SW 1271 (cell line): ENCODE data around the gene PROP1.
"Not testable (repeated sequence)": the region's sequence is repeated elsewhere in the genome, so short reads cannot be mapped to it uniquely, and the experiment has no call there.

Experiments
- DNase-seq, 2 experiments: peaks; one replicate each; lab custom pipeline; 2025; lab: John Stamatoyannopoulos, UW

Gene PROP1

DNA sequence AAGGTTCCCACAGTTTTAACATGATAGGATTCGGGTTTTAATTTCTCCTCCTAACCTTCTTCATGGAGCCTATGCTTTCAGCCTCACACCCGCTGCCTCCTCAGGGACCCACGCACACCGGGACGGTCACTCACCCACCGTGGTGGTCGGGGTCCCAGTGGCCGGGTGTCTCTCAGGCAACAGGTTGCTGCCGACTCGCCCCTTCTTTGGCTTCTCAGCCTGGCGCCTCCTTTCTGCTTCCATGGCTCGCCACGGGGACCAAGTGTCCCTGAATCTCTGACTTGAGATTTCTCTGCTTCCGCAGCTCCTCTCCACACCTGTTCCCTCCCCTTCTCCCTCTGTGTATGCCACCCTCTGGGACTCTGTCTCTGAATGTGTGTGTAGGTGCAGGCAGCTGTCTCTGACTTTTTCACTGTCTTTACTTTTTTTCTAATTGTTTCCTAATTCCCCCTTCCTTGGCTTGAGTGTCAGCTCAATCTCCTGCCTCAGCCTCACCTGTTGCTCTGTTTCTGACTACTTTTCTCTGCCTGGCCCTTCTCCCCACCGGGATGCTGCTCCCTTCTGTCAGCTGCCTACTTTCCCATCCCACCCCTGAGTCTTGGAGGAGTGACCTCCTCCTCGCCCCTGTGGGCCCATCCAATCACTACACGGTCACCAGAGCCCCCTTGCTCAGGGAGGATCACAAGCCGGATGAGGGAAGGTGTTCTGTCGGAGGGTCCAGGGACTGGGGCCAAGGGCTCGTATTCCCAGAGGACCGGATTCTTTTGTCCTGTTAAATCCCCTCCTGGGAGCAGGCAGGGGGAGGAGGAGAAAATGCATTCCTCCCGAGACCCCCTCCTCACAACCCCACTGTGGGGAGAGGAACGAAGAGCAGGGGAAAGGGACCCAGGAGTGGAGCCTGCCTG, at the start of gene PROP1:
Gene PROP1, minus strand, starts transcription at position 552 of the 905 bp plus-strand sequence. Its CDS starts 309 bp downstream, at position 243.
- no peak for DNase-seq

DNA sequence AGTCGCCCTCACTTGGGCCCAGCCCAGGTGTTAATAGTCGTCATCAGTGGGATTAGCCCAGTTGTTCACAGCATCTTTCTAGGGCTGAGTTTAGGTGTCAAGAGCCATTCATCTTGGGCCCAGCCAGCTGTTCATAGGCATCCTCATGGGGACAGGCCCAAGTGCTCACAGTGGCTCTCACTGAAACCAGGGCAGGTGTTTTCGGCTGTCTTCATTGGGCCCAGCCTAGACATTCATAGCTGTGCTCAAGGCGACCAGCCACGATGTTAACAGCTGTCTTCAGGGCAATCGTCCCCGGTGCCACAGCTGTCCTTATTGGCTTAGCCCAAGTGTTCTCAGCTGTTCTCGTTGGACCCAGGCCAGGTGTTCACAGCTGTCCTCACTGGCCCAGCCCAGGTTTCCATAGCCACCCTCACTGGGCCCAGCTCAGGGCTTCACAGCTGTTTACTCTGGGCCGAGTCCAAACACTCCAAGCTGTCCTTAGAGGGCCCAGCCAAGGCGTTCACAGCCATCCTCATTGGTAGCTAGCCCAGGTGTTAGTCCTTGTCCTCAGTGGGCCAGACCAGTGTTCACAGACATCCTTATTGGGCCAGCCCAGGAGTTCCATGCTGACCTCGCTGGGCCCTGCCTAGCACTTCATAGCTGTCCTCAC, 23.5 kb upstream of the PROP1 start:
- not testable (repeated sequence) for DNase-seq

DNA sequence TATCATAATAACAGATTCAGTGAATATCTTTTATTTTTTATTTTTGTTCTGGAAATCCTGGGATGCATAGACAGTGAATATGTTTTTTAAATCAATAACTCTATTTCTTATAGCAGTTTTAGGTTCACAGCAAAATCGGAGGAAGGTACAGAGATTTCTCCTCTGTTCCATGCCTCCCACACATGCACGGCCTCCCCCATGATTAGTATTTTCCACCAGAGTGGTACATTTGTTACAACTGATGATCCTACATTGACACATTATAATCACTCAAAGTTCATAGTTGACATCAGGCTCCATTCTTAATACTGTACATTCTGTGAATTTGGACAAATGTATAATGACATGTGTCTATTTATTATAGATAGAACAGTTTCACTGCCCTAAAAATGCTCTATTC, 16.7 kb upstream of the PROP1 start:
- DNase-seq, result not testable (repeated sequence)

DNA sequence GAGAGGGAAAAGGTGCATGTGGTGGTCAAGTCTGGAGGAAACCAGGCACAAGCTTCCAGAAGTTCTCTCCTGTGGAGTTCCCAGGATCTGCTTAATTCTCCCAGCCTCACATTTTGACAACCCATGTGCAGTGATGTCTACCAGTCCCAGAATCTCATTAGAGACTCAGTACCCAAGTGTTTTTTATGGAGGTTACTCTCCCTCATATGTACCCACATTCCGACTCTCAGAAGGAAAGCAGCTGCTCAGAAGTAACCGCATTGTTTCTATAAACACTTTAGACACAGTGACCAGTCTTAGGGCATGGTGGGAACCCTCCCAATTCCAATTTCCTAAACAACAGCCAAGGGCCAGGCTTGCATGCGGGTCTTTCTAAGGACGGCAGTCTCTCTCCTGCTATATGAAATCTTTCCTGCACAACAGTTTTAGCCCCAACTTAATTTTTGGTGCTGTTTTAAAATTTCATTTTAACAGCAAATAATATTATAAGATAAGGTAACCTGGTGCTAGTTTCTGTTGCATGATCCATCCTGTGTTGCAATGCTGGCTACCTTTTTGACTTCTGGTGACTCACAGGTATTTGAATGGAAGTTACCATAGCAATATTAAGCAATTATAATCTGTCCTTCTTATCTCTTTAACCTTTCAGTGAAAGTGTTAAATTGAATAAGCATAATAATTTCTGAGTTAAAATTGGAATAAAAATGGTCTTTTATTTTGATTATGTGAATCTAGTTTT, 15.9 kb upstream of the PROP1 start:
- DNase-seq, result not testable (repeated sequence)

DNA sequence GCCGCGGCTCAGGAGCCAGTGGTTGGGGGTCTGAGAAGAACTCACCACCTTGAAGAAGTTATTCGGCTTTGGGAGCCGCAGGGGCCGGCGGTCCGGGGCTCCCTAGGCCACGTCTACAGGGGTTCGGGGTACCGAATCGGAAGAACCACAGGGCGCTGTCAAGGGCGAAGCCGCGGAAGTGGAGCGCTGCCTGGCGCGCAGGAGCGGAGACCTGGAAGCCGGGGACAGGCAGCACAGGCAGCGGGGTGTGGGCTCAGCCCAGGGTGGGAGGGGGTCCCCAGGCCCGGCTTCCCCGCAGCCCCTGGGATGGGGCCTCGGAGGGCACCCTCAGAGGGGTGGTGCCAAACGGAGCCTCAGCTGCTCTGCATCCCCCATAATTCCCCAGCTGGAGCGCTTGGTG, 11.2 kb upstream of the PROP1 start:
- DNase-seq, result not testable (repeated sequence)

DNA sequence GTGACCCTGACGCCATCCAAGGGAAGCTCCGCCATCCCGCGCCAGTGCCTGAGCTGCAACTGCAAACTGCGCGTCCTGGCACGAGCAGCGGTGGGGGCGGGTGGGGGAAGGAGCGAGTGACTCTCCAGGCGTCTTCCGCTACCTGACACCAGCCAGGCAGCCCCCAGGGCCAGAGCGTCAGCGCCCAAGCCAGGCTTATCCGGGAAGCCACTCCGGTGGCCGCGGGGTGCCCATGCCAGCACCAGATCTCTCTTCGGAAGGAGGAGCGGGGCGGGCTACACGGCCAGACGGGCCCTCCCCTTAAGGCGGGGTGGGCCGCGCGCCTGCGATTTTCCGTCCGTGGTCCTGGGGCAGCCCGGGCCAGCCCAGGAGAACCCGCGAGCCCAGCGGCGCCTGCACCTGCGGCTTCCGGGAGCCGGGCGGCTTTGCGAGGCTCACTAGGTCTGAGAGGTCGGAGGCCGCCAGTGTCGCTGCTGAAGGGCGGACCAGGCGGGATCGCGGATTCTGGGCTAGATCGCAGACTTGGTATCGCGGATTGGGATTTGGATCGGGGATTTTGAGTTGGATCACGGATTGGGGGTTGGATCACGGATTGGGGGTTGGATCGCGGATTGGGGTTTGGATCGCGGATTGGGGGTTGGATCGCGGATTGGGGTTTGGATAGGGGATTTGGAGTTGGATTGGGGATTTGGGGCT, 10.6 kb upstream of the PROP1 start:
- DNase-seq, result peak in 1 of 2 experiments; percentile 39

DNA sequence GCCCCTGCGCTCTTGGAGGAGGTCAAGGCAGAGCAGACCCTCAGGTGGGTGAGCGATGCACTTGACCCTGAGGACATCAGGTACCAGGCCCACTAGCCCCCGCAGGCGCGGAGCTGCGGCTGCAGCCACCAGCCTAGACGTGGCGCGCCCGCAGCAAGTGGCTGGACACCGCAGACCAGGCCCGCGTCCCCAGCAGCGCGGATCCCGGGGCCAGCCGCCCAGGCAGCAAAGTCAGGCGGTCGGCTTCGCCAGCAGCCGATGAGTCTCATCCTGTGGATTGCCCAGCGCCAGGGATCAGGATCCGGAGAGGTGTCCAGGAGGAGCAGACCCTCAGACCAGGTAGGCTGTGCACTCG, 10.1 kb upstream of the PROP1 start:
- DNase-seq, result not testable (repeated sequence)

DNA sequence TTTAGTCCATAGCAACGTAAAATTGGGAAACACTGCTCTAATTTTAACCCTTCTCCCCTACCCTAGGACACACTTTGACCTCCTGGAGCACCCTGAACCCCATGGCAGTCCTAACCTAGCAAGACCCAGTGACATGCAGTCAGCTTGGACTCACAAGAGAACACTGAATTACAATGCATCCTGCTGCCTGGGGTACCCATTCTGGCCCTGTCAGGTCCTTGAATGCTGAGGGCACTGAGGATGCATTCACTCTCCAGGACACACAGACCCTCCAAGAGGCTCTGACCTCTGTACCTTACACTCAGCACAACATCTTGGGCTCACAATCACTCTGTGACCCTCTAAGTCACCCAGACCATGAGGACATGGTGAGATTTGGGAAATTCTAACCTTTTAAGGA, 1.8 kb upstream of the PROP1 start:
- DNase-seq, result no peak

DNA sequence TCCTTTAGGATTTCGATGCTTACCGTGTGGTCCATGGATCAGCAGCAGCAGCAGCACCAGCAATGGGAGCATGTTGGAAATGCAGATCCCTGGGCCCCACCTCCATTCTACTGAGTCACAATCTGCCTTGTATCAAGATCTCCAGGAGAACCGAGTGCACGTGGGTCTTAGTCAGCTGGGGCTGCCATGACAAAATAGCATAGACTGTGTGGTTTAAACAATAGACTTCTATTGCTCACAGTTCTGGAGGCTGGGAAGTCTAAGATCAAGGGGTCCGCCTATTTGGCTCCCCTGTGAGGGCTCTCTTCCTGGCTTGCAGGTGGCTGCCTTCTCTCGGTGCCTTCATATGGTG, 1.3 kb upstream of the PROP1 start:
- DNase-seq, result no peak

DNA sequence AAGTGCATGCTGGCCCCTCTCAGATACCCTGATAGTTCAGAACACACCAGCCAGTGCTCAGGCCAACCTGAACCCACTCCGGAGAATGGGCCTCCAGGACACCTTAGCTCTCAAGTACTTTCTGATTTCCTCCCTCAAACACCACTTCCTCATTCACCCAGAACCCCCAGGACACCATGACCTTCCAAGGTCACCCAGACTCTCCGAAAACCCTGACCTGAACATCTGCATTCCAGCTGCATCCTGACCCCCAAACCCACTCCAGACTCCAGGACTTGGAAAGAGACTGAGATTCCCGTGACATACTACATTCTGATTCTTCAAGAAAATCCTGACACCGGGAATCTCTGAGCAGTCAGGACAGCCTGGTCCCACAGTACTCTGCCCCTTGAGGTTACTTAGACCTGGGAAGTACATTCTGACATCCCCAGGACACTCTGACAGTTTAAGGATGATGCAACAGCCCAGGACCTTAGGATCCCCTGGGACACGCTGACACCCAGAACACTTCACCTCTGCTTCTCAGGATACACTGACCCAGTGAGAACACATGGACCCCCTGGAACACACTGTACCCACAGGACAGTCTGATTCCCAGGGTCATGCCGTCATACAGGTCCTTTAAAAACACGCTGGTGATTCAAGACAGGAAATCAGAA, 747 bp upstream of the PROP1 start:
- no peak for DNase-seq

DNA sequence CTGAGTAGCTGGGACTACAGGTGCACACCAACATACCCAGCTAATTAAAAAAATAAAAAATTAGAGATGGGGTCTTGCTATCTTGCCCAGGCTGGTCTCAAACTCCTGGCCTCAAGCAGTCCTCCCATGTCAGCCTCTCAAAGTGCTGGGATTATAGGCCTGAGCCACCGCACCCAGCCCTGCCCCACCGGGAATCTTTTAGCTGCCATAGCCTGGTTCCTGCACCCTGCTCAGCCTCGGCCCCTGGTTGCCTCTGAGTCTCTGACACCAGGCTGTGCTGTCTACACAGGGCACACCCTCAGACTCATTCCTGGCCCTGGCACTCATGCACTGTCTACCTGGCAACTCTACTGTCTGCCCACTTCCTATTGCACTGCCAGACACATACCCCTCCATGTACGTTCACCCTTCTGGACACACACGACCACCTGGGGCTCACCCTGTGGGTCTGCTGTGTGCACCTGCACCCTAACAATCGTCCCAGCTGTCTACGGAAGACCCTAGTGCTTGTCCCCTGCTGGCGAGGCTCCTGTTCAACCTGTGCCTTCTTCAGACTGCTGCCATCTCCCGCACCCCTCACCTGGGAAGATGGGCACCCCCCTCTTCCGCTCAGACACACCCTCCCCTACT, 1.4 kb downstream of the PROP1 start:
- no peak for DNase-seq

DNA sequence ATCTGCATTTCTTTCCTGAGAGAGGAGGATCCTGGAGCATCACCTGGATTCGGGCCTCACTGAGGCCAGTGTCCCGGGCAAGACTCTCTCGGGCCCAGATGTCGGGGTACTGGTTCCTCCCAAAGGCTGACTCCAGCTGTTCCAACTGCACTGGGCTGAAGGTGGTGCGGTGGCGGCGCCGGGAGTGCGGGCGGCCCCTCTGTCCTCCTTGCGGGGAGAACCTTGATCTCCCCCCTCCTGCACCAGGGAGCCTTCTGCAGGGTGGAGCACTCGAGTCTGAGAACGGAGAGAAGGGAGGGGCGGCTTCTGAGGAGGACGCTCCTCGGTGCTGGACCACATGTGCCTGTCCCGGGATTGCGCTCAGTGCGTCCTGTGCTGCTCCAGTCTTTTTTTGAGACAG, 2.0 kb downstream of the PROP1 start:
- DNase-seq, result no peak

DNA sequence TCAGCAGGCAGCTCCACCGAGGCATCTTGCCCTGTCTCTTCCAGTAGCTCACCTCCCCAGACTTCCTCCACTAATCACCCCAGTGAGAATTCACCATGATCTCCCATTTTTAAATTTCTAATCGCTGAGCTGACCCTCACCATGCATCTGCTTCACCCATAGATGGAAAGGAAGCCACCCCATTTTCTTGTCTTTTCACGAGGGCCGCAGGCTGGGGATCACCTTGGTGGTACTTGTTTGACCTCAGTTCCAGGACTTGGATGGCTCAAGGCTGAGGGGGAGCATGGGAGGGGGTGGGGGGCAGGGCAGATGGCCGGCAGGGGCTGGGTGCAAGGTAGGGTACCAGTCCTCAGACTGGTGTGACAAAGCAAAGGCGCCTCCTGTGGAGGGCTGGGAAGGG, 3.6 kb downstream of the PROP1 start:
- DNase-seq, result no peak

DNA sequence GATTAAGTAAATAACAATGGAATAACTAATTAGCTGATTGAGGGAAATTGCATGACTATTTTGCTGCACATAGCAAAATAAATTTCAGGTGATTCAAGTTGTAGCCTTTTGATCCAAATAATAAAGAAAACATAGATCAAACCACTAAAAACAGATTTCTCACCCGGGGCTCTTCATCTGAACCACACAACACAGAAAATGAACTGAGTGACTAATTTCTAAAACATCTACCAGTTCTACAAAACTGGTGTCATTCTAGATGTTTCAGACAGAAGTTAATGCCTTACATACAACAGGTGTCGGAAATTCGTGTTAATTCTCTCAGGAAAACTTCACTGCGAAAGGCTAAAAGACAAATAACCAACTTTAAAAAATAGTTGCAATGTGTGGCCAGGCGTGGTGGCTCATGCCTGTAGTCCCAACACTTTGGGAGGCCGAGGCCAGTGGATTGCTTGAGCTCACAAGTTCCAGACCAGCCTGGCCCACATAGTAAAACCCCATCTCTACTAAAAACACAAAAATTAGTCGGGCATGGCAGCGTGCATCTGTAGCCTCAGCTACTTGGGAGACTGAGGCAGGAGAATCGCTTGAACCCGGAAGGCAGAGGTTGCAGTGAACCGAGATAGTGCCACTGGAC, 6.9 kb downstream of the PROP1 start:
- no peak for DNase-seq

DNA sequence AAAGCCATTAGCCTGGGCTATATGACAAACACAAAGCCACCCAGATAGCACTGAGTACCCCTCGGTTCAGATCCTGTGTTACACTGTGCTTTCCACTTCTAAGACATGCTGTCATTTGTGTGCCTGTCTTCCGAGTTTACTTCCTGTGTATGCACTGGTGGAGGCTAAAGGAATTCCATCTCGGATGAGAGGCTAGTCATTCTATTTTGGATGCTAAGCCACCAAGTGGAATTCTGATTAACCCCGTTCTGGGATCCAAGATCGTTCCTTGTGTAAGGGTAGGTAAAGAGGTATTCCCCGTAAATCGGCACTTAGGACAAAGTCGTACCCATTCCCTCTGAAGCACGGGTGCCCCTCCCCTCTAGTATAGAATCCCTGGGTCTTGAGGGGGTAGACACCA, 8.7 kb downstream of the PROP1 start:
- DNase-seq, result no peak

DNA sequence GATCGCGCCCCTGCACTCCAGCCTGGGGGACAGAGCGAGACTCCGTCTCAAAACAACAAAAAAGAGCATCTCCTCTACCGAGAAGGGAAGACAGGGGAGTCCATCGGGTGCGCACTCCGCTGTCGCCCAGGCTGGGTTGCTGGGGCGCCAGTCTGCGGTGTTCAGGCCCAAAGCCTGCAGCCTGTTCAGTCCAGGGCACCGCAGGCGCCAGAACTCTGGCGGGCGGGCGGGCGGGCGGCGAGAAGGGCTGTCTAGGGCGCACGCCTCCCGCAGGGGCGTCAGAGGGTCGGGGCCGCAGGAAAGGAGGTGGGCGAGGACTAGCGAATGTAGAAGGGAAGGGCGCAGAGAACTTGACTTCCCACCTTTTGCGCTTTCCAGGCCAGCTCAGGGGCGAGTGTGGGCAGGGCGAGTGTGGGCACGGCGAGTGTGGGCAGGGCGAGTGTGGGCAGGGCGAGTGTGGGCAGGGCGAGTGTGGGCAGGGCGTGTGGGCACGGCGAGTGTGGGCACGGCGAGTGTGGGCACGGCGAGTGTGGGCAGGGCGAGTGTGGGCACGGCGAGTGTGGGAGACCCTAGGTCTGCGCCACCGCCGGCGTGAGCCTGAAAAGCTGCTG, 10.5 kb downstream of the PROP1 start:
- no peak for DNase-seq

DNA sequence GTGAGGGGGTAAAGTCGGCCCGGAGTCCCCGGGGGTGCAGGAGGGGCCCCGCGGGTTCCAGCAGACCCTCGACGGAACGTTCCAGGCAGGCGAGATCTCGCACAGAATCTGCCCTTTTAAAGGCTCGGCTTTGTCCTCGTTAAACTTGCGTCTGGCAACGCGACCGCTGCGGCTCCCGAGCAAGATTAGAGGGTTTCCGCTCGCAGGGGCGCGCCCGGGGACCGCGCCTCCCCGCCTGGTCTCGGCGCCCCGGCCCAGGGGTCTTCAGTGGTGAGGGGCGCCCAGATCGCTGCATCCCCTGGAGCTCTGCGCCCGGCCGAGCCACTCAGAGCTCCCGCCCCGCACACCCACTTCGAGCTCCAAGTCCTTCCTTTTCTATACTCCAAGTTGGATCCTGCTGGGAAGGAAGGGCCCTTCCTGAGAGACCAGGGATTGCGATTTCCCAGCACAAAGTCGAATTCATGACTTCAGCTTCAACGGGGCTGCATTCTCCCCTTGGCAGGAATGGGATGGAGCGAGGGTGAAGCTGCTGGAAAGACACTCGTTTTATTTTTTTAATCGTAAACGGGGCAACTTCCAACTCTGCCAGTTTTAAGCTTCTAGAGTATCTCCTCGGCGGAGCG, 11.3 kb downstream of the PROP1 start:
- DNase-seq, result no peak

DNA sequence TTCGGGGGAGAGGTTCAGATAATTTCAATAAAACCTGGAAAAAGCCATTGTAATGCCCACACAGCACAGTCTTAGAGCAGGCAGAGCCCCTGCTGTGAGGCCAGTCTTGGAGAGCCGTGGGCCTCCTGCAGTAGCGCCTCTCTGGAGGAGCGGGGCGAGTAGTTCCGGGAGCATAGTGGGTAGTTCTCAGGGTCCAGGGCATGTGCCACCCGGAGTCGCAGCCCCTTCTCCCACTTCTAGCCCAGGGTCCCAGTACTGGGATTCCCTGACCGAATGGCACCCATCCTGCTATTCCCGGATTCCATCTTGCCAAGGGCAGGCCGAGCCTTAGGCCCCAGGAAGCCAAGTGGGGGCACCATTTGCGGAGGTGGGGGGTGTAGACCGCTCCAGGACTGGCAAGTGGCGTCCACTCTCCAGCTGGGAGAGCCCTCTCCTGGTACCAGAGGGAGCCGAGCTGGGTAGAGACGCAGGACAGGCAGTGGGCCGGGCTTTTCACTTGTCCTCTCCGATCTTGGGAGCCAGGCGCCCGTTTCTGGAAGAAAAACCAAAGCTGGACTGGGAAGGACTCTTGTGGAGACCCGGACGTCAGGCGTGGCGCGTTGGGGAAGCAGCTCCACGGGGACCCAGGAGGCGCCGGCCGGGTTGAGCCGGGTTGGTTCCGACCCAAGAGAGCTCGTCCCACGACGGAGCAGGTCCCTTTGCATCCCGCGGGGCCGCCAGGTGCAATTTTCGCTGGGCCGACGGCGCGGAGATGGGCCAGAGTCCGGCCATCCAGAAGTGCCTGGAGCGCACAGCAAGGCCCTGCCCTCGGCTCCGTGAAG, 12.1 kb downstream of the PROP1 start:
- DNase-seq, result no peak

DNA sequence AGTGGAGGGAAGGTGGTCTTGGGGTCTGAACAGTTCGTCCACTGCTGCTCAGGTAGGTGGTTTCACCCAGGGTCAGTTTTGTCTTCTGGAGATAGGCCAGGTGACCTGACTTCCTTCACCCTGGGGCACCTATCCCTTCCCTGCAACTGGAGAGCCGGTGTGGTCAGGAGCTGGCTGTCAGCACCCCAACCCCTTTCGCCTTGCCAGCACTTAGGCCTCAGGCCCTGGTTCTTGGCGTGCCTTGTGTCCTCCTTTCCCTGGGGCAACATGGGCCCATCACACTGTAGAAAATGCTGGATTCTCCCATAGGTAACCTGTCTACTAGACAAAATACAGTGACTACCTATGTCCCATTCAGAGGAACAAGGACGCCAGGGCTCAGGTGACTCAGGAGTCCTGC, 13.1 kb downstream of the PROP1 start:
- DNase-seq, result no peak
